ENCODE results near the gene TRAPPC2L.

Gene TRAPPC2L

GRCh38 chr16:88814144-88814502, 42.8 kb upstream of the TRAPPC2L start:
- ChIA-PET CTCF (interaction anchor here (0.8 to 6.7 kb wide), 2 partner anchors 43 to 353 kb away, joined by 5 to 37 read pairs; partner anchors contain the start of genes GALNS and TRAPPC2L), POLR2A (no interaction called here)
- TF ChIP-seq CTCF (IDR thresholded peaks at IDR 0.05; ENCODE audit: control extremely low read depth, extremely low read depth, low read depth, missing control alignments): no peak
- no peak for DNase-seq (ENCODE audit: extremely low spot score)

GRCh38 chr16:88815227-88815626, 41.7 kb upstream of the TRAPPC2L start:
- ChIA-PET POLR2A (no interaction called here), CTCF (interaction anchor here (0.9 to 6.7 kb wide), 7 partner anchors 40 to 398 kb away, joined by 3 to 37 read pairs (median 4); partner anchors contain the start of genes GALNS and TRAPPC2L)
- DNase-seq (ENCODE audit: extremely low spot score): no peak
- no peak for TF ChIP-seq CTCF (IDR thresholded peaks at IDR 0.05; ENCODE audit: control extremely low read depth, extremely low read depth, low read depth, missing control alignments)

GRCh38 chr16:88815901-88816589, 40.9 kb upstream of the TRAPPC2L start:
- CTCF ChIA-PET: interaction anchor here (0.9 to 6.7 kb wide), 8 partner anchors 11 to 397 kb away, joined by 3 to 37 read pairs (median 4); partner anchors contain the start of genes GALNS and TRAPPC2L
- POLR2A ChIA-PET: no interaction called here

GRCh38 chr16:88816736-88817535, 40.0 kb upstream of the TRAPPC2L start:
- POLR2A ChIA-PET: no interaction called here
- CTCF ChIA-PET: interaction anchor here (0.8 to 3.0 kb wide), 8 partner anchors 12 to 399 kb away, joined by 3 to 16 read pairs (median 3); no protein-coding TSS in a partner anchor
- no peak for TF ChIP-seq CTCF (IDR thresholded peaks at IDR 0.05; ENCODE audit: control extremely low read depth, extremely low read depth, low read depth, missing control alignments)

More at GRCh38 chr16:88815901-88816589, 40.9 kb upstream of the TRAPPC2L start:
- peak; percentile 81 for TF ChIP-seq CTCF (IDR thresholded peaks at IDR 0.05; ENCODE audit: control extremely low read depth, extremely low read depth, low read depth, missing control alignments)
- DNase-seq (ENCODE audit: extremely low spot score): peak; percentile 64

GRCh38 chr16:88817785-88818574, 38.9 kb upstream of the TRAPPC2L start:
- ChIA-PET POLR2A (no interaction called here), CTCF (interaction anchor here (0.7 to 3.0 kb wide), 9 partner anchors 12 to 398 kb away, joined by 3 to 16 read pairs (median 3); no protein-coding TSS in a partner anchor)
- no peak for TF ChIP-seq CTCF (IDR thresholded peaks at IDR 0.05; ENCODE audit: control extremely low read depth, extremely low read depth, low read depth, missing control alignments)
- DNase-seq (ENCODE audit: extremely low spot score): no peak

More at GRCh38 chr16:88816736-88817535, 40.0 kb upstream of the TRAPPC2L start:
- DNase-seq (ENCODE audit: extremely low spot score): no peak

GRCh38 chr16:88818575-88818874, 38.4 kb upstream of the TRAPPC2L start:
- ChIA-PET POLR2A (no interaction called here), CTCF (interaction anchor here (0.7 to 3.0 kb wide), 3 partner anchors 13 to 349 kb away, joined by 3 to 16 read pairs (median 3); no protein-coding TSS in a partner anchor)

More at GRCh38 chr16:88818575-88818874, 38.4 kb upstream of the TRAPPC2L start:
- no peak for TF ChIP-seq CTCF (IDR thresholded peaks at IDR 0.05; ENCODE audit: control extremely low read depth, extremely low read depth, low read depth, missing control alignments)
- no peak for DNase-seq (ENCODE audit: extremely low spot score)

Data from GM10248 (cell line).